Vagina (tissue), 2 donors: Measurements from ENCODE around the gene CD300LB.

Experiments
- POLR2A ChIP-seq, 2 donors: fragments of 450-650 bp; IDR thresholded peaks; one replicate each; pipeline ENCODE4 v1.6.1; 2017; ENCODE audit warnings: antibody characterized with exemption in 2 of 2, mild to moderate bottlenecking in 2 of 2, moderate library complexity in 2 of 2
- TF ChIP-seq, protein P1 (sequence below), 3 experiments: fragments of 450-650 bp in 2 of 3; fragments of 200-600 bp in 1 of 3; sonication (generic) in 1 of 3; IDR thresholded peaks; one replicate each; pipeline ENCODE4 v1.5.1; 2017 to 2019; ENCODE audit warnings: antibody characterized with exemption in 3 of 3, mild to moderate bottlenecking in 2 of 3, moderate library complexity in 2 of 3

DNA sequence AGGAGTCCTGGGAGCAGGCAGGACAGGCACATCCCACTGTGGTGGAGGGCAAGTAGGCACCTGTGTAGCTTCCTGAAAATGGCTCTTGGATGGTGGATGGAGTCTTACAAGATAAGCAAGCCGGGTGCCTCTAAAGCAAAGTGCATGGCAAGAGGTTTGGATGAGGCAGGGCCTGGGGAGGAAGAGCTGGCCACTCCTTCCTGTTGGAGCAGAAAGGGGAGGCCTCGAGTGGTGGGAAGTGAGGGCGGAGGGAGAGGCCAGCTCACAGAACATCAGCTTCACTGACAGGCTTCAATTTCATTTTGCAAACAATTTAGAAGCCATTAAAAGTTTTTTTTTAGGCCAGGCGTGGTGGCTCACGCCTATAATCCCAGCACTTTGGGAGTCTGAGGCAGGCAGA, 33.8 kb downstream of the CD300LB start:
- TF ChIP-seq, protein P1, sequence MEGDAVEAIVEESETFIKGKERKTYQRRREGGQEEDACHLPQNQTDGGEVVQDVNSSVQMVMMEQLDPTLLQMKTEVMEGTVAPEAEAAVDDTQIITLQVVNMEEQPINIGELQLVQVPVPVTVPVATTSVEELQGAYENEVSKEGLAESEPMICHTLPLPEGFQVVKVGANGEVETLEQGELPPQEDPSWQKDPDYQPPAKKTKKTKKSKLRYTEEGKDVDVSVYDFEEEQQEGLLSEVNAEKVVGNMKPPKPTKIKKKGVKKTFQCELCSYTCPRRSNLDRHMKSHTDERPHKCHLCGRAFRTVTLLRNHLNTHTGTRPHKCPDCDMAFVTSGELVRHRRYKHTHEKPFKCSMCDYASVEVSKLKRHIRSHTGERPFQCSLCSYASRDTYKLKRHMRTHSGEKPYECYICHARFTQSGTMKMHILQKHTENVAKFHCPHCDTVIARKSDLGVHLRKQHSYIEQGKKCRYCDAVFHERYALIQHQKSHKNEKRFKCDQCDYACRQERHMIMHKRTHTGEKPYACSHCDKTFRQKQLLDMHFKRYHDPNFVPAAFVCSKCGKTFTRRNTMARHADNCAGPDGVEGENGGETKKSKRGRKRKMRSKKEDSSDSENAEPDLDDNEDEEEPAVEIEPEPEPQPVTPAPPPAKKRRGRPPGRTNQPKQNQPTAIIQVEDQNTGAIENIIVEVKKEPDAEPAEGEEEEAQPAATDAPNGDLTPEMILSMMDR (IDR thresholded peaks at IDR 0.05) = no peak
- TF ChIP-seq POLR2A (IDR thresholded peaks at IDR 0.05) = no peak
